ENCODE results near the gene GRAMD4.

- no peak for TF ChIP-seq CTCF (conservative IDR thresholded peaks at IDR 0.05; ENCODE audit: low read depth, low read length)
- TF ChIP-seq EZH2 (IDR thresholded peaks at IDR 0.05; ENCODE audit: low read length, unreplicated experiment) = no peak
Measured at GRCh38 chr22:46661221-46661851, 41.1 kb downstream of the GRAMD4 start.
